GF-D8 (cell line): Measurements from ENCODE around the gene MMP23B.
"Not testable (repeated sequence)": the region's sequence is repeated elsewhere in the genome, so short reads cannot be mapped to it uniquely, and the experiment has no call there.

Experiments used
- DNase-seq: peaks from one replicate; lab custom pipeline; 2025; lab: John Stamatoyannopoulos, UW

Gene MMP23B

GRCh38 chr1:1669468-1670440 lies 37.8 kb downstream of the MMP23B start:
- peak; percentile 13 for DNase-seq

DNA sequence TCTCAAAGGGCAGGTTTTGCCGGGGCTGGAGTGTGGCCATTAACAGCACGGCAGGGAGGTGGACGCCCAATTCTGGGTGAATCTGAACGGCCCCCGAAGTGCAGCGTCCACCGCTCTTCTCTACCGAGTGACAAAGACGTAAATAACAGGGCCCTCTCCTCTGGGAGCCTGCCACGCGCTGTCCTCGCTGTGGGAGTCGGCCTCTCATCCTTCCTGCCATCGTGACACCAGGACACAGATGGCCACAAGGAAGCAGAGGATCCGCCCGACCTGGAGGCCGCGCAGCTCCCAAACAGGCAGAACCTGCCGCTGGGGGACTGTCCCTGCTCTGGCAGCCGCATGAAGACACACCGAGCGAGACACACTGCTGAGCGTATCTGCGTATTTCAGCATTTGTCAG lies 38.9 kb downstream of the MMP23B start:
- DNase-seq: no peak

- DNase-seq: no peak
Observed at GRCh38 chr1:1671365-1672119, 39.6 kb downstream of the MMP23B start.

- no peak for DNase-seq
Observed at GRCh38 chr1:1672181-1672965, 40.4 kb downstream of the MMP23B start.

GRCh38 chr1:1674806-1675205 lies 42.8 kb downstream of the MMP23B start:
- not testable (repeated sequence) for DNase-seq

DNA sequence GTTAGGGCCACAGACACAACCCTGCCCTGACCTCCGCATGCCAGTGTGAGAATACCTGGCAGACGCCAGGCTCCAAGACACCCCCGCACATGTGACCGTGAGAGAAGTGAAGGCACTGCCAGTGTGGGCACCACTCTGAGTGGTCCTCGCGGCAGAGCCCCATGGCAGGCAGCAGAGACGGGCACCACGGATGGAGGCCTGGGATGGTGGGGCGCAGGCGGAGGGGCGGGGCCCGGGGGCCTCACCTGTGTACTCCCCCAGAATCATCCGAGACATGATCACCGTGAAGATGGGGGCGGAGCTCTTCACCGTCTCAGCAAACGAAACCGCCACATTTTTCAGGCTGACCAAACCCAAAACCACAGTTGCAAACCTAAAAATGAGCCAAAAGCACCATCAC lies 43.2 kb downstream of the MMP23B start:
- not testable (repeated sequence) for DNase-seq

DNA sequence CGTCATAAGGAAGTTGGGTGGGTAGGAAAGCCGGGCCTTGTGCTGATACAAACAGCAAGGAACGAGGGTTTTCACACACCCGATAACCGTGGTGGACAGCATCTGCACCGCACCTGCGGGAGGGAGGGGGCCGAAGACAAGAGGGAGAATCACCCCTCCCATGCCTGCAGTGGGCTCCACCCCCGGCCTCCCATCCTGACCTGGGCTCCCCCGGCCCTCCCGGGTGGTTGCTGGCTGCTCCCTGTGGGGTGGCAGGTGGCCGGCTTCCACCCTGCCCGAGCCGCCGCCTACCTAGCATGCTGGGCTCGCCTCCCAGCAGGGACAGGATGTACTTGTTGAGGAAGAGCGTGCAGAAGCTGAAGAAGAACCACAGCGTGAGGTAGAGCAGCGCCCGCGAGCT lies 44.1 kb downstream of the MMP23B start:
- DNase-seq: not testable (repeated sequence)

DNA sequence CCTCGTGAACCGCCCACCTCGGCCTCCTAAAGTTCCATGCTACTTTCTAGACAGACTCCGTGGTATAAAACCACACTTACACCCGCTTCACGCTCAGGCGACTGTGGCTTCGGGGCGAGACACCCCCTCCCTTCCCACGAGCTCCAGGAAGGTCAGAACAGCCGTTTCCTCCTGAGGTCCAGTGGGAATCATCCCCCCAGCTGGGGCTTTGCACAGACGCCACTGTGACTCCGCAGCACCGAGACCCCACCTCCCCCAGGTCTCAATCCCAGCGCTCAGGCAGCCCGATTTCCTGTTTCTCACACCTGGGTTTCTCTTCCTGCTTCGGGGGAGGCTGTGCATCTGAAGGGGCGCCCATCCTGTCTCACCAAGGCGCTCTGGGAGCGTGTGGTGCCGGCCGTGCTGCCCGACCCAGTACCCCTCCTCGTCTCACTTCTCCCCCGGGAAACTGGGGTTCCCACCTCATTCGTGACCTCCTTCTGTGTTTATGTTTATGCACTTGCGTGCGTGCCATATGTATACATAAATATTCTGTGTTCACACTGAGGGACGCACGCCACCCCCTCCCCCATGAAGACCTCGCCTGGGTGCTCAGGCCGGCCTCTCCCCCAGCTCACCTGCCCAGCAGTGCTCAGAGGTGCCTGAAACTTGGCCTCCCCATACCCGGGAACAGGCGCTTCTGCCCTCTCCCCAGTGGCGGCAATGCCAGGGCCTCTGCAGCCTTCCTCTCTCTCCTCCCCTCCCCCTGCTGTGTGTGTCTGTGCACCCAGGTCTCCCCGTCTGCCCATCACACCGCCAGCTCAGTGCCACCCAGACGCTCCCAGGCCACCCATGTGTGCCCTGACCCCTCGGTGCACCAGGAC lies 46.0 kb downstream of the MMP23B start:
- no peak for DNase-seq

GRCh38 chr1:1678581-1679380 lies 46.8 kb downstream of the MMP23B start:
- DNase-seq: no peak

GRCh38 chr1:1680031-1680911 lies 48.3 kb downstream of the MMP23B start:
- DNase-seq: no peak

GRCh38 chr1:1680912-1681273 lies 48.9 kb downstream of the MMP23B start:
- DNase-seq: no peak

- DNase-seq: no peak
Observed at GRCh38 chr1:1683104-1683905, 51.3 kb downstream of the MMP23B start.
